Activated B cell treated with CpG ODN at 0.5 μM for 24 hours (primary cell): ENCODE measurements around the gene GP1BB. TPM values are rescaled to one million over a fixed set of nuclear protein-coding genes. Genes with fewer than 3 reads are reported as not detected.

Experiments
- ATAC-seq: fragments of 200-7000 bp; cut with Tn5 transposase; one replicate; pipeline ENCODE4 v1.10.0; 2021; ENCODE audit warnings: low read depth, mild to moderate bottlenecking, moderate library complexity
- CTCF ChIA-PET: fragments of 350-600 bp; sonication (Branson Sonifier 250); formaldehyde crosslinking; loops from one replicate; lab custom pipeline; 2021; ENCODE audit warnings: antibody characterized with exemption; lab: Charles Lee
- POLR2A ChIA-PET: fragments of 350-600 bp; sonication (Branson Sonifier 250); formaldehyde crosslinking; loops from one replicate; lab custom pipeline; 2021; ENCODE audit warnings: antibody characterized with exemption; lab: Charles Lee
- DNase-seq: peaks from one replicate; pipeline ENCODE4 v3.0.0; 2022
- H3K27ac Mint-ChIP-seq: one replicate; pipeline ENCODE4 v1.8.0; 2020; ENCODE audit warnings: mixed read lengths
- H3K27me3 Mint-ChIP-seq: one replicate; pipeline ENCODE4 v1.8.0; 2021; ENCODE audit warnings: mixed read lengths
- H3K36me3 Mint-ChIP-seq: one replicate; pipeline ENCODE4 v1.8.0; 2021; ENCODE audit warnings: low read depth, mixed read lengths
- H3K4me1 Mint-ChIP-seq: one replicate; pipeline ENCODE4 v1.8.0; 2021; ENCODE audit warnings: mixed read lengths
- H3K4me3 Mint-ChIP-seq: one replicate; pipeline ENCODE4 v1.8.0; 2020; ENCODE audit warnings: mild to moderate bottlenecking, mixed read lengths
- H3K9me3 Mint-ChIP-seq: one replicate; pipeline ENCODE4 v1.8.0; 2020; ENCODE audit warnings: mixed read lengths
- CTCF ChIP-seq: fragments of 200-600 bp; IDR thresholded peaks from one replicate; pipeline ENCODE4 v1.8.0; 2022; ENCODE audit warnings: antibody characterized with exemption, mild to moderate bottlenecking
- intact Hi-C: fragments of 100-400 bp; cut with micrococcal nuclease; formaldehyde crosslinking; loops from one replicate; pipeline ENCODE4 v1.15.1; 2024
- total RNA-seq: library from RNA; stranded (reverse); gene quantifications from 2 replicates; pipeline ENCODE4 v1.2.3, GENCODE V29; 2022

Gene GP1BB
- total RNA-seq, 1 donor from 2014 or later, result not detected

- ATAC-seq (no peak), DNase-seq (no peak)
- no peak overlapping the region for H3K27ac Mint-ChIP-seq
- no peaks in the 10 kb centered on the region for H3K36me3 Mint-ChIP-seq
- peaks cover 42% of the 10 kb centered on the region for H3K27me3 Mint-ChIP-seq
- TF ChIP-seq CTCF, result no peak
- H3K9me3 Mint-ChIP-seq, result no peaks in the 10 kb centered on the region
- peaks cover 25% of the 10 kb centered on the region for H3K4me1 Mint-ChIP-seq
- POLR2A ChIA-PET, result no interaction called here
- CTCF ChIA-PET, result no interaction called here
- no peak overlapping the region for H3K4me3 Mint-ChIP-seq
- intact Hi-C loops, result no loop called here
Observed at GRCh38 chr22:19762568-19763457, 39.5 kb downstream of the GP1BB start.

- POLR2A ChIA-PET, result no interaction called here
- DNase-seq, result no peak
- H3K4me1 Mint-ChIP-seq, result peaks cover 28% of the 10 kb centered on the region
Observed at GRCh38 chr22:19763458-19764298, 40.3 kb downstream of the GP1BB start.

GRCh38 chr22:19764299-19764593 is 40.9 kb downstream of the GP1BB start:
- no peak for TF ChIP-seq CTCF
- DNase-seq (no peak), ATAC-seq (no peak)
- intact Hi-C loops, result no loop called here
- Mint-ChIP-seq H3K4me3 (no peak overlapping the region), H3K27ac (no peak overlapping the region), H3K9me3 (no peaks in the 10 kb centered on the region), H3K27me3 (peaks cover 51% of the 10 kb centered on the region), H3K36me3 (no peaks in the 10 kb centered on the region), H3K4me1 (peaks cover 30% of the 10 kb centered on the region)
- ChIA-PET CTCF (interaction anchor here (0.9 kb wide), 1 partner anchor 146 kb away, joined by 4 read pairs; no protein-coding TSS in a partner anchor), POLR2A (no interaction called here)

More at GRCh38 chr22:19763458-19764298, 40.3 kb downstream of the GP1BB start:
- Mint-ChIP-seq H3K9me3 (no peaks in the 10 kb centered on the region), H3K4me3 (no peak overlapping the region), H3K36me3 (no peaks in the 10 kb centered on the region), H3K27ac (no peak overlapping the region), H3K27me3 (peaks cover 49% of the 10 kb centered on the region)
- CTCF ChIA-PET, result no interaction called here
- no peak for TF ChIP-seq CTCF
- no peak for ATAC-seq
- intact Hi-C loops, result no loop called here

- no peak for TF ChIP-seq CTCF
- ChIA-PET CTCF (interaction anchor here (0.9 kb wide), 1 partner anchor 145 kb away, joined by 4 read pairs; no protein-coding TSS in a partner anchor), POLR2A (no interaction called here)
- ATAC-seq, result no peak
- Mint-ChIP-seq H3K27ac (no peak overlapping the region), H3K4me1 (peaks cover 25% of the 10 kb centered on the region), H3K4me3 (no peak overlapping the region), H3K27me3 (peaks cover 52% of the 10 kb centered on the region), H3K9me3 (no peaks in the 10 kb centered on the region), H3K36me3 (no peaks in the 10 kb centered on the region)
- no peak for DNase-seq
- intact Hi-C loops, result no loop called here
Observed at GRCh38 chr22:19764636-19765476, 41.5 kb downstream of the GP1BB start.
